AG20443 (cell line): ENCODE measurements around the gene FFAR3.

Source experiments
- DNase-seq: peaks from one replicate; pipeline ENCODE4 v3.0.0; 2012; ENCODE audit warnings: low spot score, mixed read lengths

FFAR3 gene

GRCh38 chr19:35403116-35403760, 45.0 kb downstream of the FFAR3 start:
- DNase-seq: no peak

GRCh38 chr19:35404879-35405622, 46.8 kb downstream of the FFAR3 start:
- peak; percentile 92 for DNase-seq

- DNase-seq: no peak
Observed at GRCh38 chr19:35407619-35408018, 49.4 kb downstream of the FFAR3 start.

GRCh38 chr19:35408284-35409171, 50.3 kb downstream of the FFAR3 start:
- DNase-seq: no peak

- DNase-seq: no peak
Observed at GRCh38 chr19:35409191-35409590, 50.9 kb downstream of the FFAR3 start.
